Astrocyte (in vitro differentiated cells and primary cell): Measurements from ENCODE around the gene FNDC3B. TPM values are rescaled to one million over a fixed set of nuclear protein-coding genes. Genes with fewer than 3 reads are reported as not detected.

Experiments
- DNase-seq: peaks from one replicate; pipeline ENCODE4 v3.0.0-alpha.2; 2010; ENCODE audit warnings: low read depth
- FAIRE-seq: peaks from 2 replicates; lab custom pipeline; 2011; peaks lifted over from hg19 to GRCh38; lab: Jason Lieb, UNC
- H2AFZ ChIP-seq: 2 replicates; pipeline ENCODE4 v1.6.0; 2012; ENCODE audit warnings: low read depth, low read length, inconsistent platforms
- H3K27ac ChIP-seq: 2 replicates; pipeline ENCODE4 v1.5.1; 2011; ENCODE audit warnings: low read depth, low read length, inconsistent platforms
- H3K27me3 ChIP-seq: 2 replicates; pipeline ENCODE4 v1.6.0; 2011; ENCODE audit warnings: low read length, inconsistent platforms; ENCODE audit not compliant: insufficient read depth
- H3K36me3 ChIP-seq: 2 replicates; pipeline ENCODE4 v1.5.1; 2011; ENCODE audit warnings: low read length, inconsistent platforms; ENCODE audit not compliant: insufficient read depth
- H3K4me1 ChIP-seq: 2 replicates; pipeline ENCODE4 v1.5.1; 2011; ENCODE audit warnings: low read length, inconsistent platforms; ENCODE audit not compliant: insufficient read depth
- H3K4me2 ChIP-seq: 2 replicates; pipeline ENCODE4 v1.6.0; 2012; ENCODE audit warnings: low read length, inconsistent platforms
- H3K4me3 ChIP-seq: 2 replicates; pipeline ENCODE4 v1.5.1; 2011; ENCODE audit warnings: low read depth, mild to moderate bottlenecking, low read length, inconsistent platforms; ENCODE audit not compliant: insufficient read depth
- H3K79me2 ChIP-seq: 2 replicates; pipeline ENCODE4 v1.6.0; 2012; ENCODE audit warnings: mild to moderate bottlenecking, low read length, inconsistent platforms; ENCODE audit not compliant: insufficient read depth
- H3K9ac ChIP-seq: 2 replicates; pipeline ENCODE4 v1.6.0; 2012; ENCODE audit warnings: mild to moderate bottlenecking, low read length, inconsistent platforms
- H3K9me3 ChIP-seq: 2 replicates; pipeline ENCODE4 v1.5.1; 2012; ENCODE audit warnings: low read depth, mild to moderate bottlenecking, low read length, inconsistent platforms; ENCODE audit not compliant: insufficient read depth
- H4K20me1 ChIP-seq: 2 replicates; pipeline ENCODE4 v1.6.0; 2012; ENCODE audit warnings: low read length, inconsistent platforms; ENCODE audit not compliant: insufficient read depth
- H3K27ac Mint-ChIP-seq: one replicate; pipeline ENCODE4 v1.8.0; 2021; ENCODE audit warnings: mild to moderate bottlenecking, mixed read lengths; ENCODE audit not compliant: unreplicated experiment
- H3K27me3 Mint-ChIP-seq: one replicate; pipeline ENCODE4 v1.8.0; 2021; ENCODE audit warnings: low read depth, mixed read lengths; ENCODE audit not compliant: unreplicated experiment
- H3K36me3 Mint-ChIP-seq: one replicate; pipeline ENCODE4 v1.8.0; 2021; ENCODE audit warnings: low read depth, mixed read lengths; ENCODE audit not compliant: unreplicated experiment
- H3K4me1 Mint-ChIP-seq: one replicate; pipeline ENCODE4 v1.8.0; 2021; ENCODE audit warnings: low read depth, mixed read lengths; ENCODE audit not compliant: unreplicated experiment
- H3K4me3 Mint-ChIP-seq: one replicate; pipeline ENCODE4 v1.8.0; 2021; ENCODE audit warnings: mild to moderate bottlenecking, moderate library complexity, mixed read lengths; ENCODE audit not compliant: unreplicated experiment
- H3K9me3 Mint-ChIP-seq: one replicate; pipeline ENCODE4 v1.8.0; 2021; ENCODE audit warnings: mild to moderate bottlenecking, mixed read lengths; ENCODE audit not compliant: unreplicated experiment
- EZH2 ChIP-seq: IDR thresholded peaks from 2 replicates; pipeline ENCODE4 v1.6.1; 2012; ENCODE audit warnings: mild to moderate bottlenecking, low read length, inconsistent platforms; ENCODE audit not compliant: insufficient read depth
- total RNA-seq: library from RNA; stranded (reverse); gene quantifications from 2 replicates; pipeline ENCODE4 v1.2.1, GENCODE V29; 2021
- TF ChIP-seq, protein P1 (sequence below): IDR thresholded peaks from 2 replicates; pipeline ENCODE4 v1.5.1; 2011; ENCODE audit warnings: low read depth, mild to moderate bottlenecking, inconsistent platforms, low read length, moderate library complexity; ENCODE audit not compliant: insufficient read depth

FNDC3B gene
- total RNA-seq, 1 donor from 2014 or later: 327 TPM

DNA sequence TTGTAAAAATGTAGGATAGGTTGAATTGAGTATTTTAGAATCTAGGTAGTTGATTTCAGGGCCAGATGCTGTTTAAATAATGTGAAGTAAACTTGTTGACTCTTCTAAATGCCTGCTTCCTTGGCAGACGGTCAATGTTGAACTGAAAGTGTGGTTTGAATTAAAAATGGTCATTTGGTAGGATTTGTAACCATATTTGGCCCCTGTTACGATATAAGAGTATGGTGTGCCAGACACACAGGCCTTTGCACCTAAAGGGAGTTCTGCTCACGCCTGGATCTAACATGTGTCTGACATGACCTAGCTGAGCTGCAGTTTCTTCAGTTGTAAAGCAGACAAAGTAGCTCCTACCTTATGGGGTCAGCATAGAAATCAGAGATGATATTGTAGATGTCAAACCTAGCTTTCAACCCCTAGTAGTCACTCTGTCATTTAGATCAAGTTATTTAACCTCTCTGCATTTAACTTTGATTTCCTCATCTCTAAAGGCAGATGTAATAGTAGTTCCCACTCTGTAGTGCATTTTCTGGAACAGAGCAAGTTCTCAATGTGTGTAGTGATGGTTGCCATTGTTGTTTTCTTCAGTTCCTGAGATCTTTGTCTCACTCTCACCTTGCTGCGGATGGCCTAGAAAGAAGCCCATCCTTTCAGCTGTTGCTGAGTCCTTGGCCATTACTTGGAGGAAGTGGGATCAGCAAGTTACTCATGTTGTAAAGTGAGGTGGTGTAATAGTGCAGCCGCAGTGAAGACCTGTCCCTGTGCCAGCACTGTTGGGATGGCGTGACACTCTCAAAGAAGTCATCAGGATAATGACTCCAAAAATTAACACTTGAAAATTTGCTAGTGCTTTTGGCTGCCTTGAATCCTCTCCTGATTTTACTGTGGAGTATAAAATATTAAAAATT lies 318.7 kb downstream of the FNDC3B start:
- Histone ChIP-seq H2AFZ (no peak overlapping the region), H3K27me3 (no peaks in the 10 kb centered on the region), H3K9ac (no peak overlapping the region), H3K4me1 (peaks cover 12% of the 10 kb centered on the region), H3K27ac (no peak overlapping the region), H4K20me1 (peaks cover 79% of the 10 kb centered on the region), H3K36me3 (peaks cover 24% of the 10 kb centered on the region), H3K4me3 (no peak overlapping the region), H3K9me3 (no peaks in the 10 kb centered on the region), H3K79me2 (peaks cover 27% of the 10 kb centered on the region), H3K4me2 (no peak overlapping the region)
- FAIRE-seq (no peak), DNase-seq (peak; percentile 13)
- Mint-ChIP-seq H3K27ac (peak overlapping the region; percentile 35), H3K36me3 (peaks cover 17% of the 10 kb centered on the region), H3K4me1 (peaks cover 22% of the 10 kb centered on the region), H3K27me3 (no peaks in the 10 kb centered on the region), H3K4me3 (no peak overlapping the region), H3K9me3 (no peaks in the 10 kb centered on the region)
- no peak for TF ChIP-seq EZH2
- TF ChIP-seq, protein P1, sequence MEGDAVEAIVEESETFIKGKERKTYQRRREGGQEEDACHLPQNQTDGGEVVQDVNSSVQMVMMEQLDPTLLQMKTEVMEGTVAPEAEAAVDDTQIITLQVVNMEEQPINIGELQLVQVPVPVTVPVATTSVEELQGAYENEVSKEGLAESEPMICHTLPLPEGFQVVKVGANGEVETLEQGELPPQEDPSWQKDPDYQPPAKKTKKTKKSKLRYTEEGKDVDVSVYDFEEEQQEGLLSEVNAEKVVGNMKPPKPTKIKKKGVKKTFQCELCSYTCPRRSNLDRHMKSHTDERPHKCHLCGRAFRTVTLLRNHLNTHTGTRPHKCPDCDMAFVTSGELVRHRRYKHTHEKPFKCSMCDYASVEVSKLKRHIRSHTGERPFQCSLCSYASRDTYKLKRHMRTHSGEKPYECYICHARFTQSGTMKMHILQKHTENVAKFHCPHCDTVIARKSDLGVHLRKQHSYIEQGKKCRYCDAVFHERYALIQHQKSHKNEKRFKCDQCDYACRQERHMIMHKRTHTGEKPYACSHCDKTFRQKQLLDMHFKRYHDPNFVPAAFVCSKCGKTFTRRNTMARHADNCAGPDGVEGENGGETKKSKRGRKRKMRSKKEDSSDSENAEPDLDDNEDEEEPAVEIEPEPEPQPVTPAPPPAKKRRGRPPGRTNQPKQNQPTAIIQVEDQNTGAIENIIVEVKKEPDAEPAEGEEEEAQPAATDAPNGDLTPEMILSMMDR: no peak

DNA sequence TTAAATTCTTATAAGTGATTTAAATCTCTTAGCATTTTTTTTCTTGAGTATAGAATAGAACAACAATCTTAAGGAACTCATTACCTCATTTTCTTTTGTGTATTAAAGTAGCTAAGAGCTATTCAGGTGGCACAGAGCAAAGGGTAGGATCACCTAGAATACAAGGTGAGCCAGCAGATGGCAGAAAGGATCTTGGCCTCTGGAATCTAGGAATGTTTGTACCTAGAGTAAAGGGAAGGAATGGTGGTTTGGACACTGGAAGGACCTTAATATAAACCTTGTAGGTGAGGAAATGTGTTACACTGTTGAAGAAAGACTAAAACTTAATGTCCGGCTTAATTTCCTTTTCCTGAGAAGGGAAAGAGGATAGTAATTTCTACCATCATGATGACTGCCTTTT lies 319.9 kb downstream of the FNDC3B start:
- no peak overlapping the region for H2AFZ ChIP-seq
- no peak overlapping the region for H3K4me3 ChIP-seq
- Mint-ChIP-seq H3K27ac (no peak overlapping the region), H3K36me3 (peaks cover 21% of the 10 kb centered on the region), H3K9me3 (no peaks in the 10 kb centered on the region), H3K27me3 (no peaks in the 10 kb centered on the region), H3K4me1 (peaks cover 22% of the 10 kb centered on the region), H3K4me3 (no peak overlapping the region)
- DNase-seq (no peak), FAIRE-seq (no peak)
- no peak overlapping the region for H3K4me2 ChIP-seq
- H3K27me3 ChIP-seq: no peaks in the 10 kb centered on the region
- H3K9ac ChIP-seq: no peak overlapping the region
- H3K27ac ChIP-seq: no peak overlapping the region
- H3K4me1 ChIP-seq: peaks cover 12% of the 10 kb centered on the region
- H3K79me2 ChIP-seq: peaks cover 27% of the 10 kb centered on the region
- peaks cover 82% of the 10 kb centered on the region for H4K20me1 ChIP-seq
- peaks cover 31% of the 10 kb centered on the region for H3K36me3 ChIP-seq
- TF ChIP-seq, protein P1: no peak
- TF ChIP-seq EZH2: no peak
- no peaks in the 10 kb centered on the region for H3K9me3 ChIP-seq

DNA sequence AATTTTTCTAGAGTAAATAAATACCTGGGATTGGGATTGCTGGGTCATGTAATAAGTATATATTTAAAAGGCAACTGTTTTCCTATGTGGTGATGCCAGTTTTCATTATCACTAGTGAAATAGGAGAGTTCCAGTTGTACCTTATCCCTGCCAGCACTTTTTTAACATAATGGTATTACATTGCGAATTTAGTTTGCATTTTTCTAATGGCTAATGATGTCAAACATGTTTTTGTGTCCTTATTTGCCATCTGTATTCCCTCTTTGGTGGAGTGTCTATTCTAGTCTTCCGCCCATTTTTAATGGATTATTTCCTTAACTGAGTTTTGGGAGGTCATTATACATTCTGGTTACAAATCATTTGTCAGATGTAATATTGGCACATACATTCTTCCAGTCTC lies 320.6 kb downstream of the FNDC3B start:
- FAIRE-seq: no peak
- peak overlapping the region; percentile 6 for H3K27ac Mint-ChIP-seq
- H3K9me3 ChIP-seq: no peaks in the 10 kb centered on the region
- peaks cover 23% of the 10 kb centered on the region for H3K4me1 Mint-ChIP-seq
- H3K4me3 Mint-ChIP-seq: no peak overlapping the region
- H3K27me3 ChIP-seq: no peaks in the 10 kb centered on the region
- no peak overlapping the region for H3K9ac ChIP-seq
- H3K27me3 Mint-ChIP-seq: no peaks in the 10 kb centered on the region
- H3K4me1 ChIP-seq: peaks cover 11% of the 10 kb centered on the region
- H3K9me3 Mint-ChIP-seq: no peaks in the 10 kb centered on the region
- no peak overlapping the region for H3K27ac ChIP-seq
- DNase-seq: no peak
- H3K36me3 Mint-ChIP-seq: peaks cover 23% of the 10 kb centered on the region
- TF ChIP-seq, protein P1: no peak
- peaks cover 27% of the 10 kb centered on the region for H3K79me2 ChIP-seq
- no peak overlapping the region for H2AFZ ChIP-seq
- peaks cover 80% of the 10 kb centered on the region for H4K20me1 ChIP-seq
- peaks cover 38% of the 10 kb centered on the region for H3K36me3 ChIP-seq
- H3K4me3 ChIP-seq: no peak overlapping the region
- H3K4me2 ChIP-seq: no peak overlapping the region
